KMS-11 (cell line): ENCODE measurements around the gene TPST1.

ENCODE experiments used
- H2AFZ ChIP-seq: fragments of 200-600 bp; sonication (generic); 2 replicates; pipeline ENCODE4 v1.6.1; 2016; ENCODE audit warnings: antibody characterized with exemption, mixed run types, low read depth
- H3K27ac ChIP-seq: fragments of 200-600 bp; sonication (generic); 2 replicates; pipeline ENCODE4 v1.6.1; 2016; ENCODE audit warnings: mild to moderate bottlenecking, mixed run types
- H3K27me3 ChIP-seq: fragments of 200-600 bp; sonication (generic); 2 replicates; pipeline ENCODE4 v1.6.1; 2017; ENCODE audit warnings: mild to moderate bottlenecking, low read depth, mixed run types, moderate library complexity; ENCODE audit not compliant: insufficient read depth
- H3K36me3 ChIP-seq: fragments of 200-600 bp; sonication (generic); 2 replicates; pipeline ENCODE4 v1.6.1; 2017; ENCODE audit warnings: mild to moderate bottlenecking, mixed run types; ENCODE audit not compliant: insufficient read depth
- H3K4me1 ChIP-seq: fragments of 200-600 bp; sonication (generic); 2 replicates; pipeline ENCODE4 v1.6.1; 2016; ENCODE audit warnings: mild to moderate bottlenecking, low read depth, mixed run types; ENCODE audit not compliant: poor library complexity, severe bottlenecking
- H3K4me2 ChIP-seq: fragments of 200-600 bp; sonication (generic); 2 replicates; pipeline ENCODE4 v1.7.0; 2016; ENCODE audit warnings: mild to moderate bottlenecking, mixed run types
- H3K4me3 ChIP-seq: fragments of 200-600 bp; sonication (generic); IDR thresholded peaks from 2 replicates; pipeline ENCODE4 v1.6.1; 2017; ENCODE audit warnings: low read depth, low read length, mixed read lengths; ENCODE audit not compliant: insufficient read depth
- H3K79me2 ChIP-seq: fragments of 200-600 bp; sonication (generic); 2 replicates; pipeline ENCODE4 v1.6.1; 2016; ENCODE audit warnings: low read depth, mixed run types; ENCODE audit not compliant: insufficient read depth
- H3K9ac ChIP-seq: fragments of 200-600 bp; sonication (generic); 2 replicates; pipeline ENCODE4 v1.6.1; 2016; ENCODE audit warnings: mild to moderate bottlenecking, mixed run types
- H4K20me1 ChIP-seq: fragments of 200-600 bp; sonication (generic); 2 replicates; pipeline ENCODE4 v1.6.1; 2016; ENCODE audit warnings: mild to moderate bottlenecking, mixed run types; ENCODE audit not compliant: insufficient read depth
- TF ChIP-seq, protein P1 (sequence below): fragments of 200-600 bp; sonication (generic); conservative IDR thresholded peaks from 2 replicates; pipeline ENCODE4 v1.6.1; 2017; ENCODE audit warnings: low read depth, mild to moderate bottlenecking, antibody characterized with exemption, low read length, moderate library complexity, mixed read lengths

TPST1 gene

DNA sequence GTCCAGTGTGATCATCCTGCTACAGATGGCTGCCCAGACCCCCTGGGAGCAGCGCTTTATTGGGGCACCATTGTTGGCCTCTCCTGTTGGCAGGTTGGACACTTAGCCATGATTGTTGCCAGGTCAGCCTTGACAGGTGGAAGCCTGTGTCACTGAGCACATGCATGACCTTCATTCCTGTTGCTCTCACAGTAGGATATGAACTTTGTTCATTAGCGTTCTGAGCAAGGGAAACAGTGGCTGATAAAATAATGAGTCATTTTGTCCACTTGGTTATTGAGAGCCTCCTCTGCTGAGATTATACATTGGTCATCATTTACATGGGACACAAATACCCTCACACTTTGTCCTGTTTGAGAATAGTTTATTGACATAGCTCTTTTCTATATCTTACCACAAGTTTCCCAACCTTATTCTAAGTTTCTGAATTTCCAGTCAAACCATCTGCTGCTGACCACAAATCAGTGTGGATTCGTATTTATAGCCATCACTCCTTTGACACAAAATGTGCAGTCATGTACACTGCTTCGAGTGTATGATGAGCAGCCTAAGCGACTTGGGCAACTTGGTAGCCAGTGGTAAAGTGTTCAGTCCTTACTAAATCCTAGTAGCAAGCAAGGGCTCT, 102.6 kb downstream of the TPST1 start:
- Histone ChIP-seq H3K4me1 (peaks cover 93% of the 10 kb centered on the region), H3K27me3 (no peaks in the 10 kb centered on the region), H2AFZ (no peak overlapping the region), H3K36me3 (no peaks in the 10 kb centered on the region), H3K79me2 (peaks cover 87% of the 10 kb centered on the region), H4K20me1 (no peaks in the 10 kb centered on the region), H3K4me3 (no peak overlapping the region), H3K4me2 (peak overlapping the region; percentile 67), H3K27ac (peak overlapping the region; percentile 34), H3K9ac (no peak overlapping the region)
- TF ChIP-seq, protein P1, sequence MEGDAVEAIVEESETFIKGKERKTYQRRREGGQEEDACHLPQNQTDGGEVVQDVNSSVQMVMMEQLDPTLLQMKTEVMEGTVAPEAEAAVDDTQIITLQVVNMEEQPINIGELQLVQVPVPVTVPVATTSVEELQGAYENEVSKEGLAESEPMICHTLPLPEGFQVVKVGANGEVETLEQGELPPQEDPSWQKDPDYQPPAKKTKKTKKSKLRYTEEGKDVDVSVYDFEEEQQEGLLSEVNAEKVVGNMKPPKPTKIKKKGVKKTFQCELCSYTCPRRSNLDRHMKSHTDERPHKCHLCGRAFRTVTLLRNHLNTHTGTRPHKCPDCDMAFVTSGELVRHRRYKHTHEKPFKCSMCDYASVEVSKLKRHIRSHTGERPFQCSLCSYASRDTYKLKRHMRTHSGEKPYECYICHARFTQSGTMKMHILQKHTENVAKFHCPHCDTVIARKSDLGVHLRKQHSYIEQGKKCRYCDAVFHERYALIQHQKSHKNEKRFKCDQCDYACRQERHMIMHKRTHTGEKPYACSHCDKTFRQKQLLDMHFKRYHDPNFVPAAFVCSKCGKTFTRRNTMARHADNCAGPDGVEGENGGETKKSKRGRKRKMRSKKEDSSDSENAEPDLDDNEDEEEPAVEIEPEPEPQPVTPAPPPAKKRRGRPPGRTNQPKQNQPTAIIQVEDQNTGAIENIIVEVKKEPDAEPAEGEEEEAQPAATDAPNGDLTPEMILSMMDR, result no peak

DNA sequence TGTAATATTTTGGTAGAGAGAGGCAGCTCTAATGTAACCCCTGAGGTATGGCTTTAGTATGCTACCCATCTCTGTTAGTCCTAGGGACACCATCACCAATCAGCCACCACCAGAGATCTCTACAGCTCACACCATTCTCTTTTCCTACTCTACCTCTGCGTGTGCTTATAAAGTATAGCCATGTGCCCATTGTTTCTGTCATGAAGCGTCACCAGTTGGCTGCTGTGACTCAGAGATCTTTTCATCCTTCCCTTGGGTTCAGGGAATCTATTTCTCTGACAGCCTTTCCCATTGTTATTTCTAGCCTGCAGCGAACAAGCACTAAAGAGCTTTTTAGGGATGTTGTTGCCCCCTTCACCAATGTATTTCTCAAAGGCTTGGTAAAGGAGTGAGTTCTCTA, 103.3 kb downstream of the TPST1 start:
- Histone ChIP-seq H3K4me2 (peak overlapping the region; percentile 67), H4K20me1 (no peaks in the 10 kb centered on the region), H3K36me3 (no peaks in the 10 kb centered on the region), H3K9ac (no peak overlapping the region), H3K79me2 (peaks cover 81% of the 10 kb centered on the region), H3K27me3 (no peaks in the 10 kb centered on the region), H3K4me1 (peaks cover 92% of the 10 kb centered on the region), H2AFZ (no peak overlapping the region), H3K27ac (peak overlapping the region; percentile 34), H3K4me3 (no peak overlapping the region)
- TF ChIP-seq, protein P1, result no peak

DNA sequence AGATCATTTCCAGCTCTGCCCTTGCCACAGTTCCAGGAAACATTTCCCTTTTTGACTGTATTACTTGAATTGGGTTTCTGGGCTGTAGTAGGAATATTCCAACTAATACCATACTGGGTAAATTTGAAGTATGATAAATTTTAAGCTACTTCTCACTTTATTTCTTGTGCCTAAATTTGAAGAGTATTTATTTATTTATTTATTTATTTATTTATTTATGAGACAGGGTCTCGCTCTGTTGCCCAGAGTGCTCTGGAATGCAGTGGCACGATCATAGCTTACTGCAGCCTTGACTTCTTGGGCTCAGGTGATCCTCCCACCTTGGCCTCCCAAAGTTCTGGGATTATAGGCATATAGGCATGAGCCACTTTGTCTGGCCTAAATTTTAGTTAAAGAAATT, 105.5 kb downstream of the TPST1 start:
- TF ChIP-seq, protein P1, result no peak
- no peak overlapping the region for H3K4me2 ChIP-seq

DNA sequence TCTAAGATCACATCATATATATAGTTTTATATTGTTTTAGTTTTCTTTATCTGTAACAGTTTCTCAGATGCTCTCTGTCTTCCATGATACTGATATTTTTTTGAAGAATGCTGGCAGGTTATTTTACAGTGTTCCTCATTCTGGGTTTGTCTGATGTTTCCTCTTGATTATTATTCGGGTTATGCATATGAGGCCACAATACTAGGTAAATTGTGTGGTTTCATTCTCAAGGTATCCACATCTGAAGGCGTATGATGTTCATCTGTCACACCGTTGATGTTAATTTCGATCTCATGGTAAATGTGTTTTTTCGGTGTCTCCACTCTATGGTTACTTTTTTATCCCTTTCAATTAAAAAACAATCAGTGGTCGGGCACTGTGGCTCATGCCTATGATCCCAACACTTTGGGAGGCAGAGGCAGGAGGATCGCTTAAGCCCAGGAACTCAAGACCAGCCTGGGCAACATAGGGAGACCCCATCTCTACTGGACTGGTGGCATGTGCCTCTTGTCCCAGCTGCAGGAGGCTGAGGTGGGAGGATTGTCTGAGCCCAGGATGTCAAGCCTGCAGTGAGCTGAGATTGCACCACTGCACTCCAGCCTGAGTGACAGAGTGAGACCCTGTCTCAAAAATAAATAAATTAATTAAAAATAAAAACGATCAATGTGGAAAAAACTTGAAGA, 108.9 kb downstream of the TPST1 start:
- Histone ChIP-seq H3K9ac (no peak overlapping the region), H3K4me1 (peaks cover 77% of the 10 kb centered on the region), H3K4me3 (no peak overlapping the region), H3K36me3 (no peaks in the 10 kb centered on the region), H2AFZ (no peak overlapping the region), H3K4me2 (no peak overlapping the region; the same call in 1 of the 2 replicates), H4K20me1 (no peaks in the 10 kb centered on the region), H3K27ac (0 out of 2 replicates have a peak overlapping the region, but pooled peaks have one; percentile 57), H3K27me3 (no peaks in the 10 kb centered on the region), H3K79me2 (peaks cover 53% of the 10 kb centered on the region; the same call in 1 of the 2 replicates)
- TF ChIP-seq, protein P1, result no peak

More for the DNA sequence above, 105.5 kb downstream of the TPST1 start:
- H3K27me3 ChIP-seq, result no peaks in the 10 kb centered on the region
- H4K20me1 ChIP-seq, result no peaks in the 10 kb centered on the region
- no peaks in the 10 kb centered on the region for H3K36me3 ChIP-seq
- H3K4me1 ChIP-seq, result peaks cover 92% of the 10 kb centered on the region
- no peak overlapping the region for H3K9ac ChIP-seq
- H3K27ac ChIP-seq, result no peak overlapping the region
- no peak overlapping the region for H2AFZ ChIP-seq
- no peak overlapping the region for H3K4me3 ChIP-seq
- H3K79me2 ChIP-seq, result peaks cover 59% of the 10 kb centered on the region; the same call in 1 of the 2 replicates
